ENCODE data around the gene PCDHGB3.

DNA sequence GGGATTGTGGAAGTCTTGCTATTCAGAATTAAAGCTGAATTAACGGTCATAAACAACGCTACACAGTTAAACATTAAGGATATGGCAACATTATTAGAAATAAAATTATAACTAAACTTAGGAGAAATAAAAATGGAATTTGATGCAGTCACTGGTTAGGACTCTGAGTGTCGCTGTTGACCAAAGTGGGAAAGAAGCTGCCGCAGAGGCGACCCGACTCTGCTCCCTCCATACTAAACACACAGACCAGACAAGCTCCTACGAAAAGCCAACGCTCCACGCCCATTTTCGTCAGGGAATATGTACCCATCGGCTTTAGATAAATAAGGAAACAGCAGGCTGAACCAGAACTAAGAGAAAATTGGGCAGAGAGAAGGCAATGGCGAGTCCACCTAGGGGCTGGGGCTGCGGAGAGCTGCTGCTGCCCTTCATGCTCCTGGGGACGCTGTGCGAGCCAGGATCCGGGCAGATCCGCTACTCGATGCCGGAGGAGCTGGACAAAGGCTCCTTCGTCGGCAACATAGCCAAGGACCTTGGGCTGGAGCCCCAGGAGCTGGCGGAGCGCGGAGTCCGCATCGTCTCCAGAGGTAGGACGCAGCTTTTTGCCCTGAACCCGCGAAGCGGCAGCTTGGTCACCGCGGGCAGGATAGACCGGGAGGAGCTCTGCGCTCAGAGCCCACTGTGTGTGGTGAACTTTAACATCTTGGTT is 5.9 kb upstream of the PCDHGB3 start, which contains the start of gene PCDHGA5:
- TF ChIP-seq, protein P1, sequence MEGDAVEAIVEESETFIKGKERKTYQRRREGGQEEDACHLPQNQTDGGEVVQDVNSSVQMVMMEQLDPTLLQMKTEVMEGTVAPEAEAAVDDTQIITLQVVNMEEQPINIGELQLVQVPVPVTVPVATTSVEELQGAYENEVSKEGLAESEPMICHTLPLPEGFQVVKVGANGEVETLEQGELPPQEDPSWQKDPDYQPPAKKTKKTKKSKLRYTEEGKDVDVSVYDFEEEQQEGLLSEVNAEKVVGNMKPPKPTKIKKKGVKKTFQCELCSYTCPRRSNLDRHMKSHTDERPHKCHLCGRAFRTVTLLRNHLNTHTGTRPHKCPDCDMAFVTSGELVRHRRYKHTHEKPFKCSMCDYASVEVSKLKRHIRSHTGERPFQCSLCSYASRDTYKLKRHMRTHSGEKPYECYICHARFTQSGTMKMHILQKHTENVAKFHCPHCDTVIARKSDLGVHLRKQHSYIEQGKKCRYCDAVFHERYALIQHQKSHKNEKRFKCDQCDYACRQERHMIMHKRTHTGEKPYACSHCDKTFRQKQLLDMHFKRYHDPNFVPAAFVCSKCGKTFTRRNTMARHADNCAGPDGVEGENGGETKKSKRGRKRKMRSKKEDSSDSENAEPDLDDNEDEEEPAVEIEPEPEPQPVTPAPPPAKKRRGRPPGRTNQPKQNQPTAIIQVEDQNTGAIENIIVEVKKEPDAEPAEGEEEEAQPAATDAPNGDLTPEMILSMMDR (IDR thresholded peaks at IDR 0.05; ENCODE audit: extremely low read depth in 1 of 2, insufficient read depth in 1 of 2, low read depth in 1 of 2, low read length in 2 of 2) = no peak
- TF ChIP-seq POLR2AphosphoS5 (IDR thresholded peaks at IDR 0.05; ENCODE audit: insufficient read depth, low read depth, low read length) = no peak
- TF ChIP-seq EZH2 (IDR thresholded peaks at IDR 0.05; ENCODE audit: borderline replicate concordance, low read depth, low read length, severe bottlenecking) = no peak
- no peak for TF ChIP-seq POLR2A (IDR thresholded peaks at IDR 0.05; ENCODE audit: low read depth, low read length)
